HG03520 (cell line): Measurements from ENCODE around the gene C14orf119.

Experiments used
- ATAC-seq: cut with Tn5 transposase; IDR thresholded peaks from one replicate; pipeline ENCODE4 v1.9.1; 2021; ENCODE audit warnings: mild to moderate bottlenecking, moderate library complexity; ENCODE audit not compliant: unreplicated experiment

Gene C14orf119

DNA sequence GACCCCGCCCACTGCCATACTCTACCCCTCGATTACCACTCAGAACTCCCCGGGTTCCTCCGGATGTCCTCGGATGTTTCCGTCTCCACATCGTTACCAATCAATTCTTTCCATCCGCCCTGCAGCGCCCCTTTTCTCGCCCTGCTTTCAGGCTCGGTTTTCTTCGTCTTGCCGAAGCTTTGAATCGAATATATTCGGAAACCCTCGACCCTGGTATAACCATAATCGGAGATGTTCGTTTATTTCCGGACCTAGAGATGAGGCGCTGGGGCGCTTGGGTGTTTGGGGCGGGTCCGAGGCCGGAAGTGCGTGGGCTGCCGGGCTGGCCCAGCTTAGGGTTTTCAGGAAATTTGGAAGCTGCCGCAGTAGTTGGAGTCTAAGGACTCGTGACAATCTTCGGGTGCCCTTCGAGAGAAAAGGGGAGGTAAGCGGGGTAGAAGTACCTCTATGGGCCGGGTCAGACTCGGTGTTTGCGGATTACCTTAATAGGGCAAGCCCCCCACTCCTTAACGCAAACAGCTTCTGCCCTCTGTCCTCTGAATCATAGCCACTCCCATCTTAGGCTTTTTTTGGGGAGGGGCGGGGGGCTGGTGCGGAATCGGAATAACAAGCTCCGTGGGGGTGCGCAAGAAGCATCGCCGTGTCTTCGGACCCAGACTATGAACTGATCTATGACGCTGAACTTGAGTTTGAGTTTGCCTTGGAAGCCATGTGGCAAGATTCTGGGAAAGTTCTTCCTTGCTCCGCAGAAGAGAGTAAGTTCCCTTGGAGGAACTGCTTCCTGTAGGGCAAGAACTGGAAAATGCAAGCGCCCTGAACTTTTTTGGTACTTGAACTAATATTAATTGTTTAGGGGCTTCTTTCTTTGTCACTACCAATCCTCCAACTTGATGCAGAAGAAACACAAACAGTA is at the start of gene C14orf119:
Gene C14orf119, plus strand, starts transcription at position 310 of the 913 bp plus-strand sequence. CDS start 2,154 bp downstream, outside the sequence.
- peak; percentile 87 for ATAC-seq

- ATAC-seq = no peak
Measured at GRCh38 chr14:23047034-23047634, 48.2 kb upstream of the C14orf119 start.

GRCh38 chr14:23047751-23048693 is 47.3 kb upstream of the C14orf119 start:
- ATAC-seq = no peak

GRCh38 chr14:23049011-23049410 is 46.3 kb upstream of the C14orf119 start:
- no peak for ATAC-seq

- no peak for ATAC-seq
Measured at GRCh38 chr14:23051141-23052057, 43.9 kb upstream of the C14orf119 start.

DNA sequence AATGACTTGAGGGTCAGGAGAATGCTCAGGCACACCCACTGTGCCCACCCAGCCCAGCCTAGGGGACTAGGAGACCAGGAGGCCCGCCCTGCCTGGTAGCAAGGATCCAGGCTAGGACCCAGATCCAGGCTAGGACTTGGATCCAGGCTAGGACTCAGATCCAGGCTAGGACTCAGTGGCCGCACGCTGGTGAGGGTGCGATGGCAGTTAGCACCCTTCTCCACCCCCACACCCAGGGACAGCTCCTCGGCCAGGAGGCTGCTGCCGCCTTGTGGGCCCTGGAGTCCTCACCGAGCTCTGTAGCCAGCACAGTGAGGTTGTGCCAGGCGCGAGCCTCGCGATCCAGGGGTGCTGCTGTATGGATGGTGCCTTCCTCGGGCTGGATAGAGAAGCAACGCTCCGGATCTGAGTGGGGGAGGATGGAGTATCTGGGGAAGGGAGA is 43.1 kb upstream of the C14orf119 start:
- ATAC-seq = no peak

- no peak for ATAC-seq
Measured at GRCh38 chr14:23052671-23053070, 42.6 kb upstream of the C14orf119 start.

- no peak for ATAC-seq
Measured at GRCh38 chr14:23053426-23053825, 41.9 kb upstream of the C14orf119 start.

GRCh38 chr14:23054000-23054811 is 41.1 kb upstream of the C14orf119 start:
- no peak for ATAC-seq

DNA sequence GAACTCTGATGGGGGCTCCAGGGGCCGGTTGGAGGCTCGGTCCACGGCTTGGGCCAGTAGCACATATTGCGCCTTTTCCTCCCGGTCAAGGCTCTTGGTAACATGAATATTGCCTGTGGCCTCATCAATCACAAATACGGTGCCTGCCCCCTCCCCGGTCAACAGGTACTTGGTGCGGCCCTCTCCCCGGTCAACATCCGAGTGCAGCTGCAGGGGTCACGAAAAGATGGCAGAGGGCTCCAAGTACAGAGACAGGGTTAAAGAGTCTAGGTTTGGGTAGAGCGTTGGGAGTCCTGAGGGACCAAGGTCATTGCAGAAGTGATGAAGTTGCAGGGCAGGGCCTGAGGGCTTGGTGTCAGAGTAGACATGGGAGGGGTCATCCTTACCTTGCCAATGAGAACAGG is 40.2 kb upstream of the C14orf119 start:
- no peak for ATAC-seq

DNA sequence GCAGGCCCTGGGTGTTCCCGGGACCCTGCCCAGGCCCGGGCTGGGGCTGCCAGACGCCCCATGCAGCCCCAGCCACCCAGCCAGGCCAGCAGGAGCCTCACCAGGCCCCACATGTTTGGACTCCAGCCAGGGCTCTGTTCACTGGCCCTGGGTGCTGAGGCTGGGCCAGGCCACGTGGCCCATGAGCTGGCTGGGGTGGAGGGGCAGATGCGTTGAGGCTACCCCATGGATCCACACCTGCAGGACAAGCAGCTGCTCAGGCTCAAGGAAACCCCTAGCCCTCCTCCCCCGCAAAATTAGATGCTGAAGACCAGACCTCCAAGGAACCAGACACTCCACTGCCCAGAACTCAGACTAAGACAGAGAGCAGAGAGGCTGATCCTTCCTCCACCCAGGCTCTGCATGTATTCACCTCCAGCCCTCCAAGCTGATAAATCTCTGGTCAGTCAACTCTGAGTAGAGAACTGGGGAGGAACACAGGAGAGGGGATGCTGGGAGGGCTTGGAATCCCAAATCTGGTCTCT is 39.6 kb upstream of the C14orf119 start:
- no peak for ATAC-seq

DNA sequence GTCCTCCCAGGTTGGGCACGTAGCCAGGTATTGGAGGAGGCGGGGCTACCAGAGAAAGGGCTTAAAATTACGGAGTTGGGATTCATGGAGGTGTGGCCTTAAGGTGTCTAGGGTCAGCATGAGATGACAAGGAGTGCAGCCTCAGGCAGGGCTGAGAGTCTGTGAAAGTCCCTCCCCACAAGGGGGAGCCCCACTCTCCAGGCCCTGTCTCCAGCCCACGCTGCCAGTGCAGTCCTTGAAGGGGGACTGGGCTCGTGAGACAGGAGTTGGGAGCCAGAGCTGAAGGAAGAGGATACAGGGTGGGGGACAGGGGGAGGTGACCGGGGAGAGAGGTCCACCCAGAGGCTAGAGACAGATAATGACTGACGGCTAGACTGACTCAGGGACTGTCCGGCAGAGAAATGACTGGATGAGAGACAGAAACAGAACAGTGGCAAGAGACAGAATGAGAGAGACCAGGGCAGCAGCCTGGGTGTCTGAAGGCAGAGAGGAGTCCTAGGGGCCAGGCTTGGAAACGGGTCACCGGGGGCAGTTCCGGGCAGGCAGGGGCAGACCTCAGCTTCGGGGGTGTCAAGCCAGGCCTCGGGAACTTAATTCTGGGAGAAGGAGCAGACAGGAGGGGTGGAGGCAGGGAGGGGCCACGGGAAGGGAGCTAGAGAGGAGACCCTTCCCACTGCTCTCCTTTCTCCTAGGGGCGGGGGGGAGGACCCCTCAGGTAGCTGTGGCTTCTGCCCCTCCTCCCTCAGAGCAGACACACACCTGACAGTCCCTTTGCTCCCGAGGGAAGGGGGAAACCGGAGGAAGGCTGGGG is 39.0 kb upstream of the C14orf119 start:
- ATAC-seq = no peak

DNA sequence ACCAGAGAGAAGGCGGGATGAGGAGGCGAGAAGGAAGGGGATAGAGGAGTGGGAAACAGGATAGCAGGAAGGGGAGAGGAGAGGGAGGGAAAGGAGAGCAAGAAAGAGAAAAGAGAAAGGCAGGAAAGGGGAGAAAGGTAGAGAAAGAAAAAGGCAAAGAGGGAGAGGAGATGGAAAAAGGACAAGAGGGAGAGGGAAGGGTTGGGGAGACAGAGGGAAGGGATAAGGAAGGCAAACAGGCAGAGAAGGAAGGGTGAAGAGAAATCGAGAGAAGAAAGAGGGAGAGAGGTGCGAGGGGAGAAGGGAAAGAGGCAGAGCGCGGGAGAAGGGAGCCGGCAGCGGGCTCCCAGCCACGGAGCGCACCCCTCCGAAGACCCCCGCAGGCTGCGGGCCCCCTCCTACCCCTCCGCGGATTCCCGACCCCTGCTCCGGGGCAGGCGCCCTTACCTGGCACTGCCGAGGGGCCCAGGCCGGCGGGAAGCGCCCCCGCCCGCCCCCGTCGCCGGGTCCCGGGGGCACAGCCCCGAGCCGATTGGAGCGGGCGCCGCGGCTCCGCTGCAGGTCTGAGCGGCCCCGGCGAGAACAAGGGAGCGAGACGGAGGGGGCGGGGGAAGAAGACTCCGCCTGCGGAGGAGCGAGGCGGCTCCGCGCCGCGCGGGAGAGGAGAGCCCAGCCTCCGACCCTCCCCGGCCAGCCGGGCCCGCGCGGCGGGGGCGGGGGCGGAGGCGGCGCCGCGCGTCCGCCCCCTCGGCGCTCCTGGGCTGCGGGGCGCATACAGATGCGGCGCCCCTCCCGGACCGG is 38.1 kb upstream of the C14orf119 start, which contains the start of gene CDH24:
Gene CDH24, minus strand, starts transcription at position 565 of the 801 bp plus-strand sequence. CDS start 1,787 bp downstream, outside the sequence.
- peak; percentile 39 for ATAC-seq

DNA sequence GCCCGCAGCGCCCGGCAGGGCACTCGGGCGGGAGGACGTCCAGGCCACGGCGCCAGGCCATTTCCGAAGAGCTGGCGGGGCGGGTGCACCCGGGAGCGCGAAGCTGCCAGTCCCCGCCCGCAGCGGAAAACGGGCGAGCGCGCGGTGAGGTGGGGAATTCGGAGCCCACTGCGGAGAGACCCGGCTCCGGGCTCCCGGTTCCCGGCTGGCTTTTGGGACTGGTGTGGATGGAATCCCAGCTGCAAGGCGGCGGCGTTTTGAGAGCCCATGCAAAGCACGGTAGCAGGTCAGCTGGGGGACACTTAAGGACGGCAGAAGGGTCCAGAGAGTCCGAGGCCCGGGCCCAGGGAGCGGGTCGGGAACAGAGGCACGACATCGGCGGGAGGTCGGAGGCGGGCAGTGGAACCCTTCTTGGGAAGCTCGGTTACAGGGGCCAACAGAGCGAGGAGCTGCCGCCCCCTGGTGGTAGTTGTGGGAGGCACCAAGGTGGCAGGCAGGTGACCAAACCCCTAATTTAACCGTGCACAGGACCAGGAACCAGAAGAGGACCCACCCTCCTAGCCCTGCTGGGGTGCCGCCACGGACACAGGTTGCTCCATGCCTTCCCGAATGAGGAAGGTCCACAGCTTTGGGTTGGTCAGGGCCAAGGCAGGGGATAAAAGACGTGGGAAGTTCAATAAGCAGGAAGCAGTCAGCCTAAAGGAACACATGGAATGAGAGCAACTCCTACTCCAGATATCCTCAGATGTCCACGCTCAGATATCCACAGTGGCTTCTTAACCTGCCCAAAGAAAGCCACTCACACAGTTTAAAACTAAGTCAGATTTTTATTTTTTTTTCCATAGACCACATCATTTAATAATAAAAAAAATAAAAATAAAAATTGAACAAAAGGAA is 37.3 kb upstream of the C14orf119 start:
- ATAC-seq = peak; percentile 47

DNA sequence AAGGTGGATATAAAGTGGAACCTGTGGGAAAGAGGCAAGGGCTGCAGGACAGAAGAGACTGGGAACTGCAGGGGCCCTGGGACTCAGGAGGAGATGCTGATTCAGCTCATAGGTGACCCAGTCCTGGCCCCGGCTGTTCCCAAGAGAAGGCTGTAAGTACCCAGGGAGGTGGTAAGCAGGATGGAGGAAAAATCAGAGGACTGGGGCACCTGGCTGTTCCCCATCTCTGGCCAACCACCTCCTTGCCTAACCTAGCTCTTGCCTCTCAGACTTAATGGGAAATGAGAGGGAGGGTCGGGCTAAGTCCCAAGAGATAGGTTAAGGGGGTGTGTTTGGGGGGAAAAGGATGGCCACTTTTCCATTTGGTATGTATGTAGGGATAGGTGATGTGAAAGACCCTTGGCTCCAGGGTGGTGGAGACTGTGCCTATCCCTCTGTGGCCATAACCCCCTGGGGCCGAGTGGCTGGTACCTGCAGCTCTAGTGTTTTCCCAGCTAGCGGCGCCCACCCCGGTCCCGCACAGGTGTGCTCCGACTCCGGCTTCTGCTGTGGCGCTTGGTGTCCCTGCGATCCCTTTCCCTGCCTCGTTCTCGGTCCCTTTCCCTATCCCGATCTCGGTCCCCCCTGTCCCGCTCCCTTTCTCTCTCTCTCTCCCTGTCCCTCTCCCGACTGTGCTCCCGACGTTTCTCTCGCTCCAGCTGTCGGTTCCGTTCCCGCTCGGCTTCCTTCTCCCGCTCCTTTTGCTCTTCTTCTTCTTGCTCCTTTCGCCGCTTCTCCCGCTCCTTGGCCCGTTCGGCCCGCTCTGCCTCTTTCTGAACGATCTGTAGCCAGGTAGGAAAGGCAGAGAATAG is 36.4 kb upstream of the C14orf119 start:
- ATAC-seq = no peak
